Vagina (tissue), 2 donors: Measurements from ENCODE around the gene SLC24A3. TPM values are rescaled to one million over a fixed set of nuclear protein-coding genes. Genes with fewer than 3 reads are reported as not detected.
A peak's percentile ranks its signal among the peaks of the same experiment; 100 is the strongest.

Source experiments
- DNase-seq, 2 donors: peaks; one replicate each; pipeline ENCODE4 v3.0.0-alpha.2; 2017; ENCODE audit errors: extremely low spot score in 2 of 2
- H3K27ac ChIP-seq: fragments of 200-600 bp; sonication (generic); one replicate; pipeline ENCODE4 v1.5.1; 2019
- H3K27me3 ChIP-seq: fragments of 200-600 bp; sonication (generic); one replicate; pipeline ENCODE4 v1.5.1; 2019
- H3K36me3 ChIP-seq, 2 donors: fragments of 200-600 bp; sonication (generic); one replicate each; pipeline ENCODE4 v1.5.1; 2017 to 2019
- H3K4me1 ChIP-seq: fragments of 200-600 bp; sonication (generic); one replicate; pipeline ENCODE4 v1.5.1; 2019
- H3K4me3 ChIP-seq, 2 donors: fragments of 200-600 bp; sonication (generic); 1 replicate in 1 of 2; 2 replicates in 1 of 2; pipeline ENCODE4 v1.5.1; 2016 to 2019
- H3K9me3 ChIP-seq: fragments of 200-600 bp; sonication (generic); one replicate; pipeline ENCODE4 v1.5.1; 2019
- POLR2A ChIP-seq, 2 donors: fragments of 450-650 bp; IDR thresholded peaks; one replicate each; pipeline ENCODE4 v1.6.1; 2017; ENCODE audit warnings: antibody characterized with exemption in 2 of 2, mild to moderate bottlenecking in 2 of 2, moderate library complexity in 2 of 2
- POLR2AphosphoS5 ChIP-seq, 2 donors: sonication (generic); formaldehyde crosslinking; IDR thresholded peaks; one replicate each; pipeline ENCODE4 v1.9.0; 2017; ENCODE audit warnings: antibody characterized with exemption in 2 of 2, mild to moderate bottlenecking in 2 of 2, low read depth in 1 of 2; ENCODE audit not compliant: insufficient read depth in 1 of 2
- intact Hi-C: fragments of 100-400 bp; cut with DNase I; formaldehyde crosslinking; loops from one replicate; pipeline ENCODE4 v1.15.1; 2023
- total RNA-seq: library from RNA; depleted of rRNA; stranded (reverse); fragments of >200 nt; gene quantifications from one replicate; pipeline ENCODE4 v1.2.3, GENCODE V29; 2016
- TF ChIP-seq, protein P1 (sequence below), 3 experiments: fragments of 450-650 bp in 2 of 3; fragments of 200-600 bp in 1 of 3; sonication (generic) in 1 of 3; IDR thresholded peaks; one replicate each; pipeline ENCODE4 v1.5.1; 2017 to 2019; ENCODE audit warnings: antibody characterized with exemption in 3 of 3, mild to moderate bottlenecking in 2 of 3, moderate library complexity in 2 of 3

SLC24A3 gene
- total RNA-seq, 1 donor from 2014 or later, result 12.3 TPM

DNA sequence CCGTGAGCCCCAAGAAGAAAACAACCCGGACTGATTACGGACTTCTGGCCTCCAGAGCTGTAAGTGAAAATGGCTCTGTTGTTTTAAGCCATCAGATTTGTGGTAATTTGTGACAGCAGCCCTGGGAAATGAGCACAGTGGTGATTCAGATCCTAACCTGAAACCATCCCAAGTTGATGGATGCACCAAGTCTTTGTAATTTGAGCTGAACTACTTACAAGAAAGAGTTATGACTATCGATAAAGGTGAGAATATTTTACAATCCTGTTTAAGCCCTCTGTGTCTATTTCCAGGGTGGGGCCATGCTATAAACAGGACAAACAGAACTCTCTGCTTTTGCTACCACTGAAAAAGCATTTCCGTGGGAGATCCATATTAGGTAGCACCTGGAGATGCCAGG, 526.5 kb downstream of the SLC24A3 start:
- Histone ChIP-seq H3K27ac (no peak overlapping the region), H3K4me3 (no peak overlapping the region), H3K36me3 (no peaks in the 10 kb centered on the region), H3K27me3 (no peaks in the 10 kb centered on the region), H3K4me1 (peaks cover 36% of the 10 kb centered on the region), H3K9me3 (no peaks in the 10 kb centered on the region)
- intact Hi-C loops, result no loop called here
- TF ChIP-seq, protein P1, sequence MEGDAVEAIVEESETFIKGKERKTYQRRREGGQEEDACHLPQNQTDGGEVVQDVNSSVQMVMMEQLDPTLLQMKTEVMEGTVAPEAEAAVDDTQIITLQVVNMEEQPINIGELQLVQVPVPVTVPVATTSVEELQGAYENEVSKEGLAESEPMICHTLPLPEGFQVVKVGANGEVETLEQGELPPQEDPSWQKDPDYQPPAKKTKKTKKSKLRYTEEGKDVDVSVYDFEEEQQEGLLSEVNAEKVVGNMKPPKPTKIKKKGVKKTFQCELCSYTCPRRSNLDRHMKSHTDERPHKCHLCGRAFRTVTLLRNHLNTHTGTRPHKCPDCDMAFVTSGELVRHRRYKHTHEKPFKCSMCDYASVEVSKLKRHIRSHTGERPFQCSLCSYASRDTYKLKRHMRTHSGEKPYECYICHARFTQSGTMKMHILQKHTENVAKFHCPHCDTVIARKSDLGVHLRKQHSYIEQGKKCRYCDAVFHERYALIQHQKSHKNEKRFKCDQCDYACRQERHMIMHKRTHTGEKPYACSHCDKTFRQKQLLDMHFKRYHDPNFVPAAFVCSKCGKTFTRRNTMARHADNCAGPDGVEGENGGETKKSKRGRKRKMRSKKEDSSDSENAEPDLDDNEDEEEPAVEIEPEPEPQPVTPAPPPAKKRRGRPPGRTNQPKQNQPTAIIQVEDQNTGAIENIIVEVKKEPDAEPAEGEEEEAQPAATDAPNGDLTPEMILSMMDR (IDR thresholded peaks at IDR 0.05), result no peak
- TF ChIP-seq POLR2A (IDR thresholded peaks at IDR 0.05) (no peak), POLR2AphosphoS5 (IDR thresholded peaks at IDR 0.05; ENCODE audit: insufficient read depth in 1 of 2, low read depth in 1 of 2) (no peak)
- DNase-seq, result no peak

DNA sequence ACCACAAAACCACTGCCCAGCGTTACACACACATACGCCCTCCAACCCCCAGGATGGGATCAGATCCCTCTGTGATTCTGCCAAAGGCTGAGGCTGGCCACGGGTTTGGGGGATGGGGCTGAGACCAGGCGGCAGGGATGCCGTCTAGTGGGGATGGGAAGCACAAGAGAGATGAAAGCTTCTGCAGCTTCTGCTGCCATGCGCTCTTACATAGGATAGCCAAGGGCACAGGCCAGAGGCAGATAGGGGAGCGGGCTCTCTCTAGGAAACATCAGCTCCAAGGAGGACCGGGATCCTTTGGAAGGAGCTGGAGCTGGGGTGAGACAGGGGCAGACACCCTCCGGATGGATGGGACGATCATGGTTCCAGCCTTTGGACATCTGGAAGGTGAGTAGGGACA, 526.9 kb downstream of the SLC24A3 start:
- no peaks in the 10 kb centered on the region for H3K27me3 ChIP-seq
- peaks cover 36% of the 10 kb centered on the region for H3K4me1 ChIP-seq
- intact Hi-C loops, result no loop called here
- H3K36me3 ChIP-seq, result no peaks in the 10 kb centered on the region
- H3K4me3 ChIP-seq, result no peak overlapping the region
- H3K27ac ChIP-seq, result no peak overlapping the region
- no peaks in the 10 kb centered on the region for H3K9me3 ChIP-seq
- TF ChIP-seq POLR2AphosphoS5 (IDR thresholded peaks at IDR 0.05; ENCODE audit: insufficient read depth in 1 of 2, low read depth in 1 of 2) (no peak), POLR2A (IDR thresholded peaks at IDR 0.05) (no peak)
- TF ChIP-seq, protein P1 (IDR thresholded peaks at IDR 0.05), result no peak
- DNase-seq, result peak in 1 of 2 donors; percentile 70

DNA sequence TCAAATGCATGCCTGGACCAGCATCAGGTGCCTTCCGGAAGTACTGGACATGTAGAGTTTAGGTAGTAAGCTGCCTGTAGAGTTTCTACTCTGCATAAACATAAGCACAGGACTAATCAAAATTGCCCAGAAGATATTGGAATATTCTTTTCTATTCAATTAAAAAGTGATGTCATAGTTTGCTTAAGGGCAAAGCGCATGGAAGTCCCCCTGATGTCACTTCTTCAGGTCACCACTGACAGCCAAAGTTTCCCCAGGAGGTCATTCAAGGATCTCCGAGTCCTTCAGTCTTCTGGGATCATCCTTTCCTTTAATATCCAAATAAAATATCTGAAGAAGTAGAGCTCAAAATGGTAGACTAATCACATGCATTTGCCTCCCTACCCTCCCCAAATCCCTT, 528.1 kb downstream of the SLC24A3 start:
- peak in 1 of 2 donors; percentile 2 for DNase-seq
- intact Hi-C loops, result no loop called here

DNA sequence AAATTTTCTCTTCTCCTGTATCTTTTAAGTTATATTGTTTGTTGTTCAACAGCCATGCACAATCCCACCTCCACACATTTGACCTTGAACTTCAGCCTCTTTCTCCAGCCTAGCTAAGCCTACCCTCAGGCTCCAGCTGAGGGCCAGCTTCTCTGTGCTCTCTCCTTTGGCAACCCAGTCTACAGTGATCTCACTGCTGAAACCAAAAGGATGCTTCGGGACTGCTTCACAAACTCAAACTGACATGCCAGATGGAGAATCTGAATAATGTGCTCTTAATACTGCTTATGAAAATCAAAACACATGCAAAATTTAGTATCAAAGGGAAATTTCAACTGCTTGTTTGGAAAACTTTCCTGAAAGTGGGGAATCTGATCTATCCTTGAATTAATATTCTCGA, 529.5 kb downstream of the SLC24A3 start:
- H3K27me3 ChIP-seq, result no peaks in the 10 kb centered on the region
- H3K36me3 ChIP-seq, result no peaks in the 10 kb centered on the region
- H3K27ac ChIP-seq, result no peak overlapping the region
- no peaks in the 10 kb centered on the region for H3K9me3 ChIP-seq
- DNase-seq, result peak in 1 of 2 donors; percentile 56
- intact Hi-C loops, result no loop called here
- TF ChIP-seq POLR2A (IDR thresholded peaks at IDR 0.05) (no peak), POLR2AphosphoS5 (IDR thresholded peaks at IDR 0.05; ENCODE audit: insufficient read depth in 1 of 2, low read depth in 1 of 2) (no peak)
- TF ChIP-seq, protein P1 (IDR thresholded peaks at IDR 0.05), result no peak
- H3K4me1 ChIP-seq, result peaks cover 12% of the 10 kb centered on the region
- no peak overlapping the region for H3K4me3 ChIP-seq

More for the DNA sequence above, 528.1 kb downstream of the SLC24A3 start:
- Histone ChIP-seq H3K9me3 (no peaks in the 10 kb centered on the region), H3K27ac (no peak overlapping the region), H3K4me3 (no peak overlapping the region), H3K4me1 (peaks cover 25% of the 10 kb centered on the region), H3K36me3 (no peaks in the 10 kb centered on the region), H3K27me3 (no peaks in the 10 kb centered on the region)
- TF ChIP-seq POLR2A (IDR thresholded peaks at IDR 0.05) (no peak), POLR2AphosphoS5 (IDR thresholded peaks at IDR 0.05; ENCODE audit: insufficient read depth in 1 of 2, low read depth in 1 of 2) (no peak)
- TF ChIP-seq, protein P1 (IDR thresholded peaks at IDR 0.05), result no peak

DNA sequence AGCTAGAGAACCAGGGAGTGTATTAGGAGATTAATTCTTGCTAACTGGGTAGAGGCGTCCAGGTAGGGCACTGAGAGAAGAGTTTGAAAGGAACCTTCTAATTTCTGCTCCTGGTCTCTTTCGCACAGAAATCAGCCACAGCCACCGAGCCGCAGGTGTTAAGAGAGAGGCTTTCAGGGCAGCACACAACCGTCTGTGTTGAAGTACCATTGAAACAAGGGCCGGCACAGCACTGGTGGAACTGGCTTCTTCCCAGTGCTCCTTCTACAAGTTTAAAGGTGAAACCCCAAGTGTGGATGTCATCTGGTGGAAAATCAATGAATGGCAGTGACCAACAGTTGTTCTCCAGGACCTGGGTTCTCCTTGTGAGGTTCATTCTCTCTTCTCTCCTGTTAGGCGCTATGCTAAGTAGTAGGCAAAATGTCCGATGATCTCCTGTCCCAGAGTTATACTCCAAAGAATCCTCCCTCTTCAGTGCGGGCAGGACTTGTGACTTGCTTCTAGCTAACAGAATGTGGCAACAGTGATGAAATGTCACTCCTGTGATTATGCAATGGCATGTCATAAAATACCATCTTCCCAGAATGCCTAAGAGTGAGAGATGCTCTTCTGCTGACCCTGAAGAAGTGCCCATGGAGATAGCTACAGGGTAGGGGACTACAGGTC, 530.7 kb downstream of the SLC24A3 start:
- H3K4me3 ChIP-seq, result no peak overlapping the region
- H3K9me3 ChIP-seq, result no peaks in the 10 kb centered on the region
- DNase-seq, result peak in 1 of 2 donors; percentile 60
- peaks cover 5% of the 10 kb centered on the region for H3K4me1 ChIP-seq
- H3K27me3 ChIP-seq, result no peaks in the 10 kb centered on the region
- no peak for TF ChIP-seq POLR2AphosphoS5 (IDR thresholded peaks at IDR 0.05; ENCODE audit: insufficient read depth in 1 of 2, low read depth in 1 of 2)
- TF ChIP-seq POLR2A (IDR thresholded peaks at IDR 0.05), result no peak
- TF ChIP-seq, protein P1 (IDR thresholded peaks at IDR 0.05), result no peak
- no peaks in the 10 kb centered on the region for H3K36me3 ChIP-seq
- intact Hi-C loops, result no loop called here
- no peak overlapping the region for H3K27ac ChIP-seq
